Right lobe of liver (tissue), 6 donors: ENCODE data around the gene NCOR1. TPM values are rescaled to one million over a fixed set of nuclear protein-coding genes. Genes with fewer than 3 reads are reported as not detected.

Experiments
- ATAC-seq, 4 donors: fragments of 200-7000 bp; cut with Tn5 transposase; one replicate each; pipeline ENCODE4 v1.9.1; 2020; ENCODE audit warnings: mild to moderate bottlenecking in 4 of 4, moderate library complexity in 4 of 4
- DNase-seq, 3 donors: peaks; one replicate each; pipeline ENCODE4 v3.0.0-alpha.2; 2020
- H3K27ac ChIP-seq, 3 donors: fragments of 200-600 bp; one replicate each; pipeline ENCODE4 v1.8.0; 2022
- H3K27me3 ChIP-seq, 2 donors: fragments of 200-600 bp; one replicate each; pipeline ENCODE4 v1.8.0; 2022
- H3K36me3 ChIP-seq, 4 donors: fragments of 200-600 bp; sonication (generic) in 1 of 4; one replicate each; pipeline versions ENCODE4 v1.5.1 to v1.8.0; 2017 to 2022; ENCODE audit warnings: control low read depth in 1 of 4
- H3K4me1 ChIP-seq, 4 donors: fragments of 200-600 bp; sonication (generic) in 1 of 4; one replicate each; pipeline versions ENCODE4 v1.5.1 to v1.8.0; 2017 to 2022; ENCODE audit warnings: control low read depth in 1 of 4
- H3K4me3 ChIP-seq, 3 donors: fragments of 200-600 bp; one replicate each; pipeline ENCODE4 v1.8.0; 2022
- H3K9me3 ChIP-seq, 4 donors: fragments of 200-600 bp; sonication (generic) in 1 of 4; one replicate each; pipeline versions ENCODE4 v1.5.1 to v1.8.0; 2017 to 2022; ENCODE audit warnings: control low read depth in 1 of 4
- CTCF ChIP-seq, 4 donors: fragments of 200-600 bp in 3 of 4; fragments of 450-650 bp in 1 of 4; IDR thresholded peaks; one replicate each; pipeline versions ENCODE4 v1.5.1 to v1.8.0; 2016 to 2022; ENCODE audit warnings: antibody characterized with exemption in 4 of 4, mild to moderate bottlenecking in 2 of 4
- POLR2A ChIP-seq: fragments of 450-650 bp; IDR thresholded peaks from one replicate; pipeline ENCODE4 v1.6.1; 2017; ENCODE audit warnings: antibody characterized with exemption, mild to moderate bottlenecking
- WGBS: methylation state at CpG from one replicate; pipeline ENCODE4 v1.1.6; 2018; ENCODE audit warnings: low coverage, low lambda C conversion rate; ENCODE audit not compliant: insufficient coverage; ENCODE audit errors: missing lambda C conversion rate; 5-methylcytosine and 5-hydroxymethylcytosine counted together
- intact Hi-C, 2 donors: fragments of 100-400 bp; cut with DNase I; formaldehyde crosslinking; loops; one replicate each; pipeline versions ENCODE4 v1.11.2 to v1.14.1; 2022
- small RNA-seq, 2 experiments: library from RNA; depleted of rRNA; stranded (forward); fragments of <200 nt; gene quantifications; one replicate each; pipeline ENCODE3, GENCODE V24; 2016
- total RNA-seq, 6 experiments: library from RNA; depleted of rRNA in 2 of 6; stranded (reverse); fragments of >200 nt in 2 of 6; fragmentation: NEBNext Ultra II Directional in 3 of 6; extraction: Animal tissue kit (Norgen Biotek cat#: 25700) in 3 of 6; gene quantifications; one replicate each; pipeline versions ENCODE4 v1.1.0 to v1.2.4, GENCODE V29; 2016 to 2023
- donor health status: DM: no; HTN: yes; CAD: no.
- donor health status: DM: no; HTN: no; CAD: no.
- donor health status: DM: no; HTN: no; CAD: no.
- donor health status: DM: no; HTN: yes; CAD: no.
- donor health status: DM: no; HTN: yes; CAD: no.

Gene NCOR1
- total RNA-seq, 6 experiments from 2014 or later, result 52.6 to 76.8 (median 65.1) TPM

GRCh38 chr17:15981646-15982580 is 233.4 kb downstream of the NCOR1 start:
- 100% methylated on average over 4 of the region's 5 CpGs for WGBS
- no peaks in the 10 kb centered on the region for H3K27me3 ChIP-seq
- H3K4me1 ChIP-seq, result no peaks in the 10 kb centered on the region
- DNase-seq (no peak), ATAC-seq (no peak)
- TF ChIP-seq CTCF (IDR thresholded peaks at IDR 0.05) (no peak), POLR2A (no peak)
- peaks cover 0 to 43% (median 6%) of the 10 kb centered on the region in 4 donors for H3K36me3 ChIP-seq
- H3K27ac ChIP-seq, result no peak overlapping the region
- no peak overlapping the region for H3K4me3 ChIP-seq
- no peaks in the 10 kb centered on the region for H3K9me3 ChIP-seq
- intact Hi-C loops, result no loop called here

- no peak overlapping the region for H3K4me3 ChIP-seq
- no peak for DNase-seq
- peaks cover 0 to 6% (median 0%) of the 10 kb centered on the region in 4 donors for H3K4me1 ChIP-seq
- H3K27ac ChIP-seq, result no peak overlapping the region
- no peaks in the 10 kb centered on the region for H3K9me3 ChIP-seq
- intact Hi-C loops, result no loop called here
- no peaks in the 10 kb centered on the region for H3K27me3 ChIP-seq
- no peak for ATAC-seq
- peaks cover 0 to 39% (median 2%) of the 10 kb centered on the region in 4 donors for H3K36me3 ChIP-seq
- no peak for TF ChIP-seq CTCF (IDR thresholded peaks at IDR 0.05)
- TF ChIP-seq POLR2A, result no peak
- WGBS, result 42% methylated on average over 2 of the region's 2 CpGs
Measured at GRCh38 chr17:15981208-15981607, 234.1 kb downstream of the NCOR1 start.

Small RNA genes within 50 kb of the gene (small RNA-seq; reads per million reads assigned to genes)
- 0 reads per million in 2 experiments for gene RNU6-314P
- gene RNU6-862P, result 0 reads per million in 2 experiments

Other genes with a start within 250 kb of the NCOR1 start
- gene ZSWIM7, start 215.8 kb downstream of the NCOR1 start, total RNA-seq, result 10 to 100 TPM; 10.6 to 21.8 (median 11.8) TPM
- gene TTC19, start 215.7 kb downstream of the NCOR1 start, total RNA-seq, result 10 to 100 TPM; 14.3 to 32.3 (median 19.9) TPM
- 10 to 100 TPM in 5 of 6 experiments, 1 to 10 TPM in 1; 8.5 to 29.7 (median 14.9) TPM for gene PIGL, start 1.7 kb upstream of the NCOR1 start, total RNA-seq
- 10 to 100 TPM; 19.8 to 34.5 (median 24.8) TPM for gene CENPV, start 137.9 kb upstream of the NCOR1 start, total RNA-seq
- gene UBB, start 165.6 kb upstream of the NCOR1 start, total RNA-seq, result 1,000 to 10,000 TPM; 1,045 to 2,319 (median 1,420) TPM
- 1 to 10 TPM; 3.3 to 8.2 (median 4.8) TPM for gene TRPV2, start 200.0 kb upstream of the NCOR1 start, total RNA-seq